GM12878 (cell line): ENCODE measurements around the gene IFNA4. TPM values are rescaled to one million over a fixed set of nuclear protein-coding genes. Genes with fewer than 3 reads are reported as not detected.

ENCODE experiments used
- ATAC-seq: fragments of 200-7000 bp; cut with Tn5 transposase; 3 replicates; pipeline ENCODE4 v1.9.1; 2020; ENCODE audit warnings: mild to moderate bottlenecking, moderate library complexity
- BruUV-seq: library from RNA; stranded (reverse); fragments of 400-500 nt; replicated peaks from 2 replicates; lab custom pipeline; 2021; lab: Mats Ljungman, UMichigan
- CTCF ChIA-PET: fragments of 300-600 bp; sonication (Branson Sonifier 250); formaldehyde crosslinking; extraction: SDS; loops from one replicate; lab custom pipeline; 2021; ENCODE audit warnings: inconsistent platforms; lab: Yijun Ruan, JAX
- POLR2A ChIA-PET: fragments of 350-600 bp; formaldehyde crosslinking; extraction: SDS; loops from one replicate; lab custom pipeline; 2021; ENCODE audit warnings: inconsistent platforms; lab: Charles Lee
- RAD21 ChIA-PET: fragments of 300-600 bp; sonication (Branson Sonifier 250); formaldehyde crosslinking; loops from one replicate; lab custom pipeline; 2023; ENCODE audit warnings: antibody characterized with exemption; ENCODE audit not compliant: unreplicated experiment; lab: Charles Lee
- SMC1A ChIA-PET: fragments of 300-600 bp; sonication (Branson Sonifier 250); formaldehyde crosslinking; loops from one replicate; lab custom pipeline; 2023; ENCODE audit not compliant: unreplicated experiment, uncharacterized antibody; lab: Charles Lee
- DNase-seq: peaks from one replicate; pipeline ENCODE4 v3.0.0-alpha.2; 2011; ENCODE audit warnings: low read depth, low spot score
- FAIRE-seq: peaks from 3 replicates; lab custom pipeline; 2011; peaks lifted over from hg19 to GRCh38; lab: Jason Lieb, UNC
- H2AFZ ChIP-seq: 2 replicates; pipeline ENCODE4 v1.6.0; 2011; ENCODE audit warnings: low read depth, low read length, control low read depth; ENCODE audit not compliant: control insufficient read depth
- H3K27ac ChIP-seq: 2 replicates; pipeline ENCODE4 v1.5.1; 2011; ENCODE audit warnings: control low read depth; ENCODE audit not compliant: control insufficient read depth, insufficient read depth
- H3K27me3 ChIP-seq, 2 experiments: replicated peaks in 1 of 2; 2 replicates each; pipeline versions ENCODE4 v1.6.0 to v1.6.1; 2011; ENCODE audit warnings: low read length in 1 of 2; ENCODE audit not compliant: control insufficient read depth in 2 of 2, insufficient read depth in 2 of 2
- H3K36me3 ChIP-seq, 2 experiments: 2 replicates each; pipeline ENCODE4 v1.5.1; 2011; ENCODE audit warnings: low read length in 1 of 2; ENCODE audit not compliant: control insufficient read depth in 2 of 2, insufficient read depth in 2 of 2
- H3K4me1 ChIP-seq: 2 replicates; pipeline ENCODE4 v1.6.1; 2011; ENCODE audit warnings: mild to moderate bottlenecking, low read length, moderate library complexity, mixed read lengths; ENCODE audit not compliant: control insufficient read depth, insufficient read depth
- H3K4me2 ChIP-seq: 2 replicates; pipeline ENCODE4 v1.6.0; 2011; ENCODE audit warnings: control low read depth; ENCODE audit not compliant: control insufficient read depth, insufficient read depth
- H3K4me3 ChIP-seq: fragments of 200-600 bp; sonication (generic); 2 replicates; pipeline ENCODE4 v1.5.1; 2016
- H3K79me2 ChIP-seq: 2 replicates; pipeline ENCODE4 v1.6.0; 2011; ENCODE audit warnings: low read length; ENCODE audit not compliant: control insufficient read depth, insufficient read depth
- H3K9ac ChIP-seq: 2 replicates; pipeline ENCODE4 v1.8.0; 2011; ENCODE audit warnings: low read length, control low read depth, mixed read lengths; ENCODE audit not compliant: control insufficient read depth, insufficient read depth
- H3K9me3 ChIP-seq: replicated peaks from 3 replicates; pipeline ENCODE4 v1.5.1; 2011; ENCODE audit warnings: mild to moderate bottlenecking, low read length; ENCODE audit not compliant: control insufficient read depth, insufficient read depth
- H4K20me1 ChIP-seq: 2 replicates; pipeline ENCODE4 v1.6.0; 2011; ENCODE audit not compliant: control insufficient read depth, insufficient read depth
- FOXM1 ChIP-seq: IDR thresholded peaks from 2 replicates; pipeline ENCODE4 v1.6.1; 2012; ENCODE audit warnings: low read depth, mild to moderate bottlenecking, inconsistent platforms, low read length, moderate library complexity
- HDAC6 ChIP-seq: fragments of 200-600 bp; sonication (generic); IDR thresholded peaks from one replicate; pipeline ENCODE4 v1.8.0; 2017; ENCODE audit warnings: antibody characterized with exemption; ENCODE audit not compliant: unreplicated experiment
- NFIC ChIP-seq: IDR thresholded peaks from 2 replicates; pipeline ENCODE4 v1.6.1; 2012; ENCODE audit warnings: low read depth, mild to moderate bottlenecking, inconsistent platforms, low read length, moderate library complexity
- NFYA ChIP-seq: IDR thresholded peaks from 2 replicates; pipeline ENCODE4 v1.6.1; 2011; ENCODE audit warnings: low read depth, mild to moderate bottlenecking, low read length, improper control_type of control experiment, borderline replicate concordance
- PRDM15 ChIP-seq: fragments of 450-650 bp; formaldehyde crosslinking; IDR thresholded peaks from 2 replicates; pipeline ENCODE4 v1.4.0; 2020; ENCODE audit warnings: mild to moderate bottlenecking, moderate library complexity
- SMAD5 ChIP-seq: IDR thresholded peaks from 2 replicates; pipeline ENCODE4 v1.6.1; 2016; ENCODE audit warnings: antibody characterized with exemption, low read depth
- SPI1 ChIP-seq: IDR thresholded peaks from 2 replicates; pipeline ENCODE4 v1.6.1; 2011; ENCODE audit warnings: low read depth, mild to moderate bottlenecking, low read length, moderate library complexity, borderline replicate concordance; ENCODE audit not compliant: insufficient read depth
- YY1 ChIP-seq: IDR thresholded peaks from 2 replicates; pipeline ENCODE4 v1.6.1; 2011; ENCODE audit warnings: low read depth, mild to moderate bottlenecking, low read length
- WGBS: methylation state at CpG from one replicate; pipeline ENCODE4 v1.1.6; 2016; ENCODE audit warnings: low lambda C conversion rate; ENCODE audit not compliant: insufficient replicate concordance, insufficient coverage; ENCODE audit errors: missing lambda C conversion rate; 5-methylcytosine and 5-hydroxymethylcytosine counted together
- in situ Hi-C: fragments of 300-500 bp; cut with MboI; formaldehyde crosslinking; loops from 9 replicates; pipeline ENCODE4 v1.14.3; 2018; ENCODE audit warnings: mixed read lengths
- intact Hi-C: fragments of 100-400 bp; cut with micrococcal nuclease; formaldehyde crosslinking; loops from one replicate; pipeline ENCODE4 v1.14.2; 2022; ENCODE audit not compliant: unreplicated experiment
- polyA plus RNA-seq, 11 experiments: library from polyadenylated mRNA; depleted of rRNA in 4 of 11; unstranded in 6 of 11; stranded (reverse) in 5 of 11; fragments of >200 nt; fragmentation: Nextera tagmentation in 4 of 11; fragmentation: Illumina TruSeq in 1 of 11; extraction: Ambion mirVana in 4 of 11; extraction: Trizol in 1 of 11; gene quantifications; 1 replicate in 1 of 11; 2 replicates in 10 of 11; pipeline versions ENCODE4 v1.2.1 to v1.2.3, GENCODE V29; 2011 to 2016; ENCODE audit warnings: inconsistent platforms in 2 of 11, missing spikeins in 2 of 11, low read depth in 1 of 11
- total RNA-seq, 4 experiments: library from RNA; depleted of rRNA in 3 of 4; stranded (reverse); fragments of >200 nt in 3 of 4; fragmentation: Illumina TruSeq in 1 of 4; extraction: Trizol in 1 of 4; gene quantifications; 2 replicates each; pipeline versions ENCODE4 v1.2.1 to v1.2.3, GENCODE V29; 2013 to 2021

The IFNA4 gene
- total and polyA plus RNA-seq, 10 of the 15 experiments (the other 5 are each of a cell fraction or from before 2014, with no cell fraction given) = not detected

- TF ChIP-seq PRDM15 (no peak), HDAC6 (no peak), NFIC (no peak), NFYA (no peak)
Observed at GRCh38 chr9:21153336-21154017, 33.9 kb downstream of the IFNA4 start (continued).

- ATAC-seq (peak; percentile 81), DNase-seq (peak; percentile 30), FAIRE-seq (peak; percentile 56)
- RAD21 ChIA-PET = no interaction called here
- Histone ChIP-seq H3K27me3 (no peaks in the 10 kb centered on the region), H3K4me2 (peak overlapping the region; percentile 21; the same call in 1 of the 2 replicates), H3K79me2 (no peaks in the 10 kb centered on the region), H3K9me3 (peaks cover 3% of the 10 kb centered on the region), H3K4me1 (peaks cover 22% of the 10 kb centered on the region), H3K4me3 (no peak overlapping the region), H3K9ac (no peak overlapping the region), H3K27ac (peak overlapping the region; percentile 45), H2AFZ (peak overlapping the region; percentile 89), H3K36me3 (no peaks in the 10 kb centered on the region), H4K20me1 (no peaks in the 10 kb centered on the region)
- intact Hi-C loops (no loop called here), in situ Hi-C loops (no loop called here)
- TF ChIP-seq SPI1 = peak; percentile 84
- no peak for TF ChIP-seq FOXM1
- TF ChIP-seq YY1 = peak; percentile 37; the same call in 1 of the 2 replicates
- no peak for TF ChIP-seq SMAD5
- BruUV-seq = no TSS peak
- CTCF ChIA-PET = interaction anchor here (1.0 kb wide), 2 partner anchors 9 to 39 kb away, joined by 3 to 5 read pairs; no protein-coding TSS in a partner anchor
- SMC1A ChIA-PET = interaction anchor here (1.0 kb wide), 1 partner anchor 9 kb away, joined by 4 read pairs; no protein-coding TSS in a partner anchor
- 7% methylated on average over 1 of the region's 1 CpG for WGBS
- POLR2A ChIA-PET = no interaction called here
Observed at GRCh38 chr9:21144603-21145002, 42.8 kb downstream of the IFNA4 start.
